ENCODE measurements around the gene INPP5D.
"Not testable (repeated sequence)": the region's sequence is repeated elsewhere in the genome, so short reads cannot be mapped to it uniquely, and the experiment has no call there.

The INPP5D gene

GRCh38 chr2:233013027-233013461 is 47.1 kb upstream of the INPP5D start, which contains the start of gene NGEF:
Gene NGEF, minus strand, starts transcription at chr2:233013256. Its CDS starts 38,366 bp downstream, at chr2:232974890.
- H3K27ac ChIP-seq (ENCODE audit: low read depth, low read length): no peak within 1 kb of the TSS
- DNase-seq: no peak

GRCh38 chr2:233013650-233014049 is 46.5 kb upstream of the INPP5D start:
- H3K4ac ChIP-seq (ENCODE audit: low read depth, low read length): no peak overlapping the region
- H3K36me3 ChIP-seq (ENCODE audit: control insufficient read depth, insufficient read depth, low read length): no peaks in the 10 kb centered on the region
- DNase-seq: no peak
- no peaks in the 10 kb centered on the region for H3K79me2 ChIP-seq (ENCODE audit: control insufficient read depth, insufficient read depth, low read length)
- H3K4me1 ChIP-seq (ENCODE audit: control insufficient read depth, low read depth, low read length): no peaks in the 10 kb centered on the region
- 100% methylated on average over 1 of the region's 1 CpG for WGBS (ENCODE audit: extremely low coverage, insufficient coverage, low lambda C conversion rate)
- no peaks in the 10 kb centered on the region for H3K27me3 ChIP-seq (ENCODE audit: insufficient read depth, low read length, poor library complexity)
- H3K56ac ChIP-seq (ENCODE audit: low read length): no peak overlapping the region
- no peak overlapping the region for H2BK5ac ChIP-seq (ENCODE audit: low read length)
- H4K8ac ChIP-seq (ENCODE audit: low read depth, low read length): no peak overlapping the region
- no peak overlapping the region for H2AK5ac ChIP-seq (ENCODE audit: low read length)
- no peak overlapping the region for H4K5ac ChIP-seq (ENCODE audit: low read length)
- H3K4me3 ChIP-seq (ENCODE audit: low read length): no peak overlapping the region
- no peak overlapping the region for H3K27ac ChIP-seq (ENCODE audit: low read depth, low read length)
- no peak overlapping the region for H2BK15ac ChIP-seq (replicated peaks; ENCODE audit: low read depth)
- no peak overlapping the region for H3K23ac ChIP-seq (ENCODE audit: low read length)
- H3K79me1 ChIP-seq (ENCODE audit: low read length): no peaks in the 10 kb centered on the region
- H2BK120ac ChIP-seq (ENCODE audit: low read depth, low read length): no peak overlapping the region
- no peak overlapping the region for H3K18ac ChIP-seq (ENCODE audit: low read length)
- no peak overlapping the region for H3K9ac ChIP-seq (ENCODE audit: low read length)
- H3K4me2 ChIP-seq (ENCODE audit: low read length): no peak overlapping the region

More at GRCh38 chr2:233013027-233013461, 47.1 kb upstream of the INPP5D start, which contains the start of gene NGEF:
- WGBS (ENCODE audit: extremely low coverage, insufficient coverage, low lambda C conversion rate): no CpG with 5 or more reads among the region's 12 CpGs
- Histone ChIP-seq H3K9ac (ENCODE audit: low read length) (no peak within 1 kb of the TSS), H3K4me2 (ENCODE audit: low read length) (no peak within 1 kb of the TSS), H3K27me3 (ENCODE audit: insufficient read depth, low read length, poor library complexity) (no peaks in the 10 kb centered on the region), H3K4me3 (ENCODE audit: low read length) (no peak within 1 kb of the TSS), H2AK5ac (ENCODE audit: low read length) (no peak within 1 kb of the TSS), H3K36me3 (ENCODE audit: control insufficient read depth, insufficient read depth, low read length) (no peaks in the 10 kb centered on the region), H2BK15ac (replicated peaks; ENCODE audit: low read depth) (no peak within 1 kb of the TSS), H3K79me1 (ENCODE audit: low read length) (no peaks in the 10 kb centered on the region), H2BK120ac (ENCODE audit: low read depth, low read length) (no peak within 1 kb of the TSS), H3K4me1 (ENCODE audit: control insufficient read depth, low read depth, low read length) (no peaks in the 10 kb centered on the region), H4K5ac (ENCODE audit: low read length) (no peak within 1 kb of the TSS), H3K56ac (ENCODE audit: low read length) (no peak within 1 kb of the TSS), H3K79me2 (ENCODE audit: control insufficient read depth, insufficient read depth, low read length) (no peaks in the 10 kb centered on the region), H3K23ac (ENCODE audit: low read length) (no peak within 1 kb of the TSS), H2BK5ac (ENCODE audit: low read length) (no peak within 1 kb of the TSS), H4K8ac (ENCODE audit: low read depth, low read length) (no peak within 1 kb of the TSS), H3K18ac (ENCODE audit: low read length) (no peak within 1 kb of the TSS), H3K4ac (ENCODE audit: low read depth, low read length) (no peak within 1 kb of the TSS)

DNA sequence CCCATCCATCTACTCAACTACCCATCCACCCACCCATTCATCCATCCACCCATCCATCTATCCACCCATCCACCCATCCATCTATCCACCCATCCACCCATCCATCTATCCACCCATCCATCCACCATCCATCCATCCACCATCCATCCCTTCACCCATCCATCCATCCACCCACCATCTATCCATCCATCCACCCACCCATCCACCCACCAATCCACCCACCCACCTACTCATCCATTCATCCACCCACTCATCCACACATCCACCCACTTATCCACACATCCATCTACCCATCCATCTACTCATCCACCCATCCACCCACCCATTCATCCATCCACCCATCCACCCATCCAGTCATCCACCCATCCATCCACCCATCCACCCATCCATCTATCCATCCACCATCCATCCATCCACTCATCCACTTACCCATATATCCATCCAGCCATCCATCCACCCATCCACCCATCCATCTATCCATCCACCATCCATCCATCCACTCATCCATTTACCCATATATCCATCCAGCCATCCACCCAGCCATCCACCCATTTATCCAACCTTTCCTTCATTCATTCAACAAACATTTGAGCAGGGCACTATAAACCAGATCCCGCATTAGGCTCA is 45.0 kb upstream of the INPP5D start:
- Histone ChIP-seq H3K79me2 (ENCODE audit: control insufficient read depth, insufficient read depth, low read length) (no peaks in the 10 kb centered on the region), H2BK15ac (replicated peaks; ENCODE audit: low read depth) (no peak overlapping the region), H2BK5ac (ENCODE audit: low read length) (no peak overlapping the region), H4K8ac (ENCODE audit: low read depth, low read length) (no peak overlapping the region), H3K4me1 (ENCODE audit: control insufficient read depth, low read depth, low read length) (no peaks in the 10 kb centered on the region), H3K4me2 (ENCODE audit: low read length) (no peak overlapping the region), H3K56ac (ENCODE audit: low read length) (no peak overlapping the region), H3K27ac (ENCODE audit: low read depth, low read length) (no peak overlapping the region), H3K27me3 (ENCODE audit: insufficient read depth, low read length, poor library complexity) (no peaks in the 10 kb centered on the region), H3K4ac (ENCODE audit: low read depth, low read length) (no peak overlapping the region), H3K9ac (ENCODE audit: low read length) (no peak overlapping the region), H3K79me1 (ENCODE audit: low read length) (no peaks in the 10 kb centered on the region), H2BK120ac (ENCODE audit: low read depth, low read length) (no peak overlapping the region), H3K18ac (ENCODE audit: low read length) (no peak overlapping the region), H2AK5ac (ENCODE audit: low read length) (no peak overlapping the region), H3K4me3 (ENCODE audit: low read length) (no peak overlapping the region), H4K5ac (ENCODE audit: low read length) (no peak overlapping the region), H3K36me3 (ENCODE audit: control insufficient read depth, insufficient read depth, low read length) (no peaks in the 10 kb centered on the region), H3K23ac (ENCODE audit: low read length) (no peak overlapping the region)
- no CpG with 5 or more reads among the region's 1 CpG for WGBS (ENCODE audit: extremely low coverage, insufficient coverage, low lambda C conversion rate)
- DNase-seq: no peak

GRCh38 chr2:233017947-233018346 is 42.2 kb upstream of the INPP5D start:
- Histone ChIP-seq H3K27ac (ENCODE audit: low read depth, low read length) (no peak overlapping the region), H3K4me3 (ENCODE audit: low read length) (no peak overlapping the region), H3K36me3 (ENCODE audit: control insufficient read depth, insufficient read depth, low read length) (no peaks in the 10 kb centered on the region), H4K5ac (ENCODE audit: low read length) (no peak overlapping the region), H4K8ac (ENCODE audit: low read depth, low read length) (no peak overlapping the region), H2BK5ac (ENCODE audit: low read length) (no peak overlapping the region), H2BK15ac (replicated peaks; ENCODE audit: low read depth) (no peak overlapping the region), H2BK120ac (ENCODE audit: low read depth, low read length) (no peak overlapping the region), H3K18ac (ENCODE audit: low read length) (no peak overlapping the region), H3K56ac (ENCODE audit: low read length) (no peak overlapping the region), H3K4me1 (ENCODE audit: control insufficient read depth, low read depth, low read length) (no peaks in the 10 kb centered on the region), H3K4ac (ENCODE audit: low read depth, low read length) (no peak overlapping the region), H3K23ac (ENCODE audit: low read length) (no peak overlapping the region), H2AK5ac (ENCODE audit: low read length) (no peak overlapping the region), H3K4me2 (ENCODE audit: low read length) (no peak overlapping the region), H3K9ac (ENCODE audit: low read length) (no peak overlapping the region), H3K79me1 (ENCODE audit: low read length) (no peaks in the 10 kb centered on the region), H3K79me2 (ENCODE audit: control insufficient read depth, insufficient read depth, low read length) (no peaks in the 10 kb centered on the region), H3K27me3 (ENCODE audit: insufficient read depth, low read length, poor library complexity) (no peaks in the 10 kb centered on the region)
- no peak for DNase-seq
- no CpG with 5 or more reads among the region's 1 CpG for WGBS (ENCODE audit: extremely low coverage, insufficient coverage, low lambda C conversion rate)

GRCh38 chr2:233019610-233020009 is 40.5 kb upstream of the INPP5D start:
- not testable (repeated sequence) for H3K27me3 ChIP-seq (ENCODE audit: insufficient read depth, low read length, poor library complexity); H3K27ac ChIP-seq (ENCODE audit: low read depth, low read length); H3K4me1 ChIP-seq (ENCODE audit: control insufficient read depth, low read depth, low read length); H2AK5ac ChIP-seq (ENCODE audit: low read length); H2BK15ac ChIP-seq (replicated peaks; ENCODE audit: low read depth); H2BK5ac ChIP-seq (ENCODE audit: low read length); H3K79me1 ChIP-seq (ENCODE audit: low read length); H3K4me3 ChIP-seq (ENCODE audit: low read length); H3K4me2 ChIP-seq (ENCODE audit: low read length); H3K36me3 ChIP-seq (ENCODE audit: control insufficient read depth, insufficient read depth, low read length); H3K23ac ChIP-seq (ENCODE audit: low read length); H3K4ac ChIP-seq (ENCODE audit: low read depth, low read length); H3K56ac ChIP-seq (ENCODE audit: low read length); H3K9ac ChIP-seq (ENCODE audit: low read length); H3K18ac ChIP-seq (ENCODE audit: low read length); H4K8ac ChIP-seq (ENCODE audit: low read depth, low read length); H3K79me2 ChIP-seq (ENCODE audit: control insufficient read depth, insufficient read depth, low read length); DNase-seq; H4K5ac ChIP-seq (ENCODE audit: low read length); H2BK120ac ChIP-seq (ENCODE audit: low read depth, low read length)
- no CpG with 5 or more reads among the region's 4 CpGs for WGBS (ENCODE audit: extremely low coverage, insufficient coverage, low lambda C conversion rate)

- no peaks in the 10 kb centered on the region for H3K79me1 ChIP-seq (ENCODE audit: low read length)
- no peak overlapping the region for H4K5ac ChIP-seq (ENCODE audit: low read length)
- H3K4ac ChIP-seq (ENCODE audit: low read depth, low read length): no peak overlapping the region
- H3K4me1 ChIP-seq (ENCODE audit: control insufficient read depth, low read depth, low read length): no peaks in the 10 kb centered on the region
- no peaks in the 10 kb centered on the region for H3K27me3 ChIP-seq (ENCODE audit: insufficient read depth, low read length, poor library complexity)
- no peak overlapping the region for H3K56ac ChIP-seq (ENCODE audit: low read length)
- no peak overlapping the region for H3K18ac ChIP-seq (ENCODE audit: low read length)
- H3K4me3 ChIP-seq (ENCODE audit: low read length): no peak overlapping the region
- no peak for DNase-seq
- no peaks in the 10 kb centered on the region for H3K36me3 ChIP-seq (ENCODE audit: control insufficient read depth, insufficient read depth, low read length)
- no peak overlapping the region for H4K8ac ChIP-seq (ENCODE audit: low read depth, low read length)
- no peak overlapping the region for H3K27ac ChIP-seq (ENCODE audit: low read depth, low read length)
- no peaks in the 10 kb centered on the region for H3K79me2 ChIP-seq (ENCODE audit: control insufficient read depth, insufficient read depth, low read length)
- no peak overlapping the region for H2BK5ac ChIP-seq (ENCODE audit: low read length)
- no peak overlapping the region for H2BK120ac ChIP-seq (ENCODE audit: low read depth, low read length)
- H2AK5ac ChIP-seq (ENCODE audit: low read length): no peak overlapping the region
- no peak overlapping the region for H2BK15ac ChIP-seq (replicated peaks; ENCODE audit: low read depth)
- no peak overlapping the region for H3K23ac ChIP-seq (ENCODE audit: low read length)
- no peak overlapping the region for H3K4me2 ChIP-seq (ENCODE audit: low read length)
- no peak overlapping the region for H3K9ac ChIP-seq (ENCODE audit: low read length)
- WGBS (ENCODE audit: extremely low coverage, insufficient coverage, low lambda C conversion rate): no CpG with 5 or more reads among the region's 2 CpGs
These were observed 39.7 kb upstream of the INPP5D start for GRCh38 chr2:233020454-233020853.

Data from mesendoderm (in vitro differentiated cells).